K562 (cell line): ENCODE data around the gene MSH2. TPM values are rescaled to one million over a fixed set of nuclear protein-coding genes. Genes with fewer than 3 reads are reported as not detected.

Experiments
- ATAC-seq: fragments of 200-7000 bp; cut with Tn5 transposase; 3 replicates; pipeline ENCODE4 v1.9.1; 2020; ENCODE audit warnings: moderate library complexity
- BruUV-seq: library from RNA; stranded (reverse); fragments of 400-500 nt; replicated peaks from 2 replicates; lab custom pipeline; 2021; lab: Mats Ljungman, UMichigan
- CTCF ChIA-PET: fragments of 300-600 bp; formaldehyde crosslinking; extraction: SDS; loops from one replicate; lab custom pipeline; 2021; ENCODE audit warnings: low intra/inter-chr PET ratio; lab: Yijun Ruan, JAX
- POLR2A ChIA-PET: fragments of 300-600, 350-650 bp; sonication (Branson Sonifier 250); formaldehyde crosslinking; extraction: SDS; loops from one replicate; lab custom pipeline; 2021; ENCODE audit warnings: antibody characterized with exemption, inconsistent platforms; lab: Yijun Ruan, JAX
- DNase-seq, 4 experiments: peaks; one replicate each; pipeline versions ENCODE4 v3.0.0 to v3.0.0-alpha.2; 2011 to 2018; ENCODE audit warnings: low spot score in 3 of 4, mixed read lengths in 3 of 4; ENCODE audit errors: extremely low read depth in 1 of 4
- FAIRE-seq: peaks from 2 replicates; lab custom pipeline; 2011; peaks lifted over from hg19 to GRCh38; lab: Jason Lieb, UNC
- H2AFZ ChIP-seq: 2 replicates; pipeline ENCODE4 v1.6.0; 2011; ENCODE audit warnings: low read depth, low read length, control low read depth, inconsistent platforms
- H3K27ac ChIP-seq: fragments of 200-600 bp; 3 replicates; pipeline ENCODE4 v1.8.0; 2011; ENCODE audit warnings: low read depth, mild to moderate bottlenecking, control low read depth, inconsistent platforms, low read length, moderate library complexity, mixed read lengths; ENCODE audit errors: extremely low read depth
- H3K27me3 ChIP-seq, 2 experiments: fragments of 300-600 bp in 1 of 2; 2 replicates in 1 of 2; 3 replicates in 1 of 2; pipeline versions ENCODE4 v1.6.0 to v1.8.0; 2011; ENCODE audit warnings: inconsistent platforms in 2 of 2, low read length in 2 of 2, mild to moderate bottlenecking in 1 of 2, mixed read lengths in 1 of 2, moderate library complexity in 1 of 2; ENCODE audit not compliant: control insufficient read depth in 2 of 2, insufficient read depth in 2 of 2
- H3K36me3 ChIP-seq: fragments of 300-600 bp; 3 replicates; pipeline ENCODE4 v1.8.0; 2011; ENCODE audit warnings: mild to moderate bottlenecking, low read length, inconsistent platforms; ENCODE audit not compliant: control insufficient read depth, insufficient read depth
- H3K4me1 ChIP-seq, 2 experiments: fragments of 200-600 bp in 1 of 2; replicated peaks in 1 of 2; 2 replicates in 1 of 2; 3 replicates in 1 of 2; pipeline versions ENCODE4 v1.5.1 to v1.8.0; 2011; ENCODE audit warnings: inconsistent platforms in 2 of 2, low read length in 2 of 2, mild to moderate bottlenecking in 1 of 2, mixed read lengths in 1 of 2, moderate library complexity in 1 of 2; ENCODE audit not compliant: control insufficient read depth in 2 of 2, insufficient read depth in 2 of 2
- H3K4me2 ChIP-seq: 2 replicates; pipeline ENCODE4 v1.6.1; 2011; ENCODE audit warnings: low read length, control low read depth, inconsistent platforms, mixed read lengths; ENCODE audit not compliant: insufficient read depth
- H3K4me3 ChIP-seq: fragments of 200-600 bp; sonication (generic), shearing (Covaris generic); 2 replicates; pipeline ENCODE4 v1.5.1; 2016; ENCODE audit warnings: control low read depth, inconsistent platforms
- H3K79me2 ChIP-seq: fragments of 200-600 bp; 3 replicates; pipeline ENCODE4 v1.8.0; 2011; ENCODE audit warnings: low read length, inconsistent platforms; ENCODE audit not compliant: control insufficient read depth, insufficient read depth
- H3K9ac ChIP-seq, 2 experiments: 2 replicates each; pipeline versions ENCODE4 v1.6.0 to v1.6.1; 2011; ENCODE audit warnings: low read depth in 2 of 2, low read length in 2 of 2, control low read depth in 1 of 2, inconsistent platforms in 1 of 2, mild to moderate bottlenecking in 1 of 2, mixed read lengths in 1 of 2; ENCODE audit not compliant: insufficient read depth in 1 of 2
- H3K9me1 ChIP-seq: one replicate; pipeline ENCODE4 v1.6.0; 2011; ENCODE audit warnings: inconsistent platforms, mild to moderate bottlenecking, low read length, moderate library complexity; ENCODE audit not compliant: control insufficient read depth, insufficient read depth
- H3K9me3 ChIP-seq: replicated peaks from 2 replicates; pipeline ENCODE4 v1.5.1; 2011; ENCODE audit warnings: low read depth, low read length, inconsistent platforms; ENCODE audit not compliant: control insufficient read depth, insufficient read depth
- H4K20me1 ChIP-seq: replicated peaks from 2 replicates; pipeline ENCODE4 v1.6.1; 2011; ENCODE audit warnings: low read length, inconsistent platforms, mixed read lengths; ENCODE audit not compliant: control insufficient read depth, insufficient read depth
- HDAC6 ChIP-seq: IDR thresholded peaks from 2 replicates; pipeline ENCODE4 v1.6.1; 2012; ENCODE audit warnings: low read depth, mild to moderate bottlenecking, control low read depth, inconsistent platforms, low read length, moderate library complexity
- MAFK ChIP-seq: IDR thresholded peaks from 2 replicates; pipeline ENCODE4 v1.6.1; 2011; ENCODE audit warnings: low read length, improper control_type of control experiment
- POLR3G ChIP-seq: IDR thresholded peaks from 2 replicates; pipeline ENCODE4 v1.6.1; 2011; ENCODE audit not compliant: insufficient read length, insufficient replicate concordance; ENCODE audit errors: extremely low read depth
- RFX7 ChIP-seq: fragments of 250-450 bp; sonication (Bioruptor Pico); IDR thresholded peaks from 2 replicates; pipeline ENCODE4 v1.5.1; 2021; ENCODE audit warnings: mild to moderate bottlenecking
- TCF7L2 ChIP-seq: fragments of 150-350 bp; IDR thresholded peaks from 2 replicates; pipeline ENCODE4 v1.6.1; 2016; ENCODE audit warnings: low read depth, mild to moderate bottlenecking, low read length, moderate library complexity
- ZNF175 ChIP-seq: fragments of 200-800 bp; sonication (Bioruptor generic); IDR thresholded peaks from 2 replicates; pipeline ENCODE4 v1.6.1; 2016; ENCODE audit warnings: low read depth, mild to moderate bottlenecking, missing genetic modification characterization, missing compliant biosample characterization
- ZNF23 ChIP-seq: fragments of 250-450 bp; sonication (Bioruptor Pico); IDR thresholded peaks from 2 replicates; pipeline ENCODE4 v1.4.0; 2020; ENCODE audit warnings: mild to moderate bottlenecking
- ZSCAN29 ChIP-seq: fragments of 450-650 bp; IDR thresholded peaks from 2 replicates; pipeline ENCODE4 v1.6.1; 2017
- WGBS: fragments of 100-300 bp; shearing (Covaris generic); methylation state at CpG from one replicate; pipeline ENCODE4 v1.1.6; 2016; ENCODE audit warnings: low coverage, mixed read lengths; ENCODE audit not compliant: insufficient coverage; ENCODE audit errors: missing lambda C conversion rate; 5-methylcytosine and 5-hydroxymethylcytosine counted together
- in situ Hi-C: fragments of 300-500 bp; cut with MboI; formaldehyde crosslinking; loops from 4 replicates; pipeline ENCODE4 v1.15.0; 2018; ENCODE audit warnings: inconsistent platforms, mixed read lengths
- intact Hi-C: fragments of 100-400 bp; cut with micrococcal nuclease; formaldehyde crosslinking; loops from 2 replicates; pipeline ENCODE4 v1.14.2; 2022
- polyA plus RNA-seq, 8 experiments: library from polyadenylated mRNA; depleted of rRNA in 4 of 8; stranded (reverse) in 5 of 8; unstranded in 3 of 8; fragments of >200 nt; fragmentation: Nextera tagmentation in 2 of 8; fragmentation: Illumina TruSeq in 1 of 8; extraction: Ambion mirVana in 2 of 8; extraction: Trizol in 1 of 8; gene quantifications; 2 replicates each; pipeline versions ENCODE4 v1.2.1 to v1.2.3, GENCODE V29; 2011 to 2014; ENCODE audit warnings: inconsistent platforms in 1 of 8, missing spikeins in 1 of 8
- total RNA-seq, 7 experiments: library from RNA; depleted of rRNA in 6 of 7; stranded (reverse); fragments of >200 nt in 6 of 7; fragmentation: Illumina TruSeq in 2 of 7; extraction: Trizol in 2 of 7; gene quantifications; 2 replicates each; pipeline versions ENCODE4 v1.2.1 to v1.2.3, GENCODE V29; 2011 to 2021; ENCODE audit warnings: low replicate concordance in 1 of 7
- TF ChIP-seq, protein P1 (sequence below): fragments of 200-600 bp; sonication (generic); IDR thresholded peaks from one replicate; pipeline ENCODE4 v1.6.1; 2012; ENCODE audit warnings: mild to moderate bottlenecking, low read depth, low read length, inconsistent platforms
- TF ChIP-seq, protein P2 (sequence below): fragments of 250-450 bp; sonication (Bioruptor Pico); IDR thresholded peaks from 2 replicates; pipeline ENCODE4 v1.4.0; 2020

MSH2 gene
- total and polyA plus RNA-seq, 9 of the 15 experiments (the other 6 are each of a cell fraction or from before 2014, with no cell fraction given): 51.8 to 139 (median 113) TPM

DNA sequence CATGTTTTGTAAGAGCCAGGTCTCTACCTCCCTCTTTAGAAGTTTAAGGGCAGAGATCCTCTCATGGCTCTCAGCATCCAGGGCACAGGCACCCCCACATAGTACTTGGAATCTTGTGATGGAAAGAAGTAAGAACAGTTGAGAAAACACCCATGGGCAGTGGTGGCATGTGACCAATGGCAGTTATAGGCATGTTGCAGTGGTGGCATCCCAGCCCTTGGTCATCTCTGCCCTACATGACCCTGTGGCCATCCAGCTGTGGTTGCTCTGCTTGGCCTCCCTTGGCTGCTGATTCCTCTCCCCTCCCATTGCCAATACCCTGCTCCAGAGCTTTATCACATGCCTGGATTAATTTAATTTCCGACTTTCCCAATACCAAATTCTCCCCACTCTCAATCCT, 13.3 kb upstream of the MSH2 start:
- FAIRE-seq: no peak
- Histone ChIP-seq H4K20me1 (no peaks in the 10 kb centered on the region), H2AFZ (no peak overlapping the region), H3K9me3 (no peaks in the 10 kb centered on the region), H3K27ac (no peak overlapping the region)
- CTCF ChIA-PET: interaction anchor here (2.9 kb wide), 1 partner anchor 54 kb away, joined by 44 read pairs; no protein-coding TSS in a partner anchor
- TF ChIP-seq ZSCAN29 (no peak), HDAC6 (no peak), ZNF23 (CRISPR knock-in tag) (no peak), TCF7L2 (no peak), MAFK (no peak), POLR3G (no peak), RFX7 (CRISPR knock-in tag) (no peak), ZNF175 (CRISPR knock-in tag) (no peak)
- TF ChIP-seq, protein P1, sequence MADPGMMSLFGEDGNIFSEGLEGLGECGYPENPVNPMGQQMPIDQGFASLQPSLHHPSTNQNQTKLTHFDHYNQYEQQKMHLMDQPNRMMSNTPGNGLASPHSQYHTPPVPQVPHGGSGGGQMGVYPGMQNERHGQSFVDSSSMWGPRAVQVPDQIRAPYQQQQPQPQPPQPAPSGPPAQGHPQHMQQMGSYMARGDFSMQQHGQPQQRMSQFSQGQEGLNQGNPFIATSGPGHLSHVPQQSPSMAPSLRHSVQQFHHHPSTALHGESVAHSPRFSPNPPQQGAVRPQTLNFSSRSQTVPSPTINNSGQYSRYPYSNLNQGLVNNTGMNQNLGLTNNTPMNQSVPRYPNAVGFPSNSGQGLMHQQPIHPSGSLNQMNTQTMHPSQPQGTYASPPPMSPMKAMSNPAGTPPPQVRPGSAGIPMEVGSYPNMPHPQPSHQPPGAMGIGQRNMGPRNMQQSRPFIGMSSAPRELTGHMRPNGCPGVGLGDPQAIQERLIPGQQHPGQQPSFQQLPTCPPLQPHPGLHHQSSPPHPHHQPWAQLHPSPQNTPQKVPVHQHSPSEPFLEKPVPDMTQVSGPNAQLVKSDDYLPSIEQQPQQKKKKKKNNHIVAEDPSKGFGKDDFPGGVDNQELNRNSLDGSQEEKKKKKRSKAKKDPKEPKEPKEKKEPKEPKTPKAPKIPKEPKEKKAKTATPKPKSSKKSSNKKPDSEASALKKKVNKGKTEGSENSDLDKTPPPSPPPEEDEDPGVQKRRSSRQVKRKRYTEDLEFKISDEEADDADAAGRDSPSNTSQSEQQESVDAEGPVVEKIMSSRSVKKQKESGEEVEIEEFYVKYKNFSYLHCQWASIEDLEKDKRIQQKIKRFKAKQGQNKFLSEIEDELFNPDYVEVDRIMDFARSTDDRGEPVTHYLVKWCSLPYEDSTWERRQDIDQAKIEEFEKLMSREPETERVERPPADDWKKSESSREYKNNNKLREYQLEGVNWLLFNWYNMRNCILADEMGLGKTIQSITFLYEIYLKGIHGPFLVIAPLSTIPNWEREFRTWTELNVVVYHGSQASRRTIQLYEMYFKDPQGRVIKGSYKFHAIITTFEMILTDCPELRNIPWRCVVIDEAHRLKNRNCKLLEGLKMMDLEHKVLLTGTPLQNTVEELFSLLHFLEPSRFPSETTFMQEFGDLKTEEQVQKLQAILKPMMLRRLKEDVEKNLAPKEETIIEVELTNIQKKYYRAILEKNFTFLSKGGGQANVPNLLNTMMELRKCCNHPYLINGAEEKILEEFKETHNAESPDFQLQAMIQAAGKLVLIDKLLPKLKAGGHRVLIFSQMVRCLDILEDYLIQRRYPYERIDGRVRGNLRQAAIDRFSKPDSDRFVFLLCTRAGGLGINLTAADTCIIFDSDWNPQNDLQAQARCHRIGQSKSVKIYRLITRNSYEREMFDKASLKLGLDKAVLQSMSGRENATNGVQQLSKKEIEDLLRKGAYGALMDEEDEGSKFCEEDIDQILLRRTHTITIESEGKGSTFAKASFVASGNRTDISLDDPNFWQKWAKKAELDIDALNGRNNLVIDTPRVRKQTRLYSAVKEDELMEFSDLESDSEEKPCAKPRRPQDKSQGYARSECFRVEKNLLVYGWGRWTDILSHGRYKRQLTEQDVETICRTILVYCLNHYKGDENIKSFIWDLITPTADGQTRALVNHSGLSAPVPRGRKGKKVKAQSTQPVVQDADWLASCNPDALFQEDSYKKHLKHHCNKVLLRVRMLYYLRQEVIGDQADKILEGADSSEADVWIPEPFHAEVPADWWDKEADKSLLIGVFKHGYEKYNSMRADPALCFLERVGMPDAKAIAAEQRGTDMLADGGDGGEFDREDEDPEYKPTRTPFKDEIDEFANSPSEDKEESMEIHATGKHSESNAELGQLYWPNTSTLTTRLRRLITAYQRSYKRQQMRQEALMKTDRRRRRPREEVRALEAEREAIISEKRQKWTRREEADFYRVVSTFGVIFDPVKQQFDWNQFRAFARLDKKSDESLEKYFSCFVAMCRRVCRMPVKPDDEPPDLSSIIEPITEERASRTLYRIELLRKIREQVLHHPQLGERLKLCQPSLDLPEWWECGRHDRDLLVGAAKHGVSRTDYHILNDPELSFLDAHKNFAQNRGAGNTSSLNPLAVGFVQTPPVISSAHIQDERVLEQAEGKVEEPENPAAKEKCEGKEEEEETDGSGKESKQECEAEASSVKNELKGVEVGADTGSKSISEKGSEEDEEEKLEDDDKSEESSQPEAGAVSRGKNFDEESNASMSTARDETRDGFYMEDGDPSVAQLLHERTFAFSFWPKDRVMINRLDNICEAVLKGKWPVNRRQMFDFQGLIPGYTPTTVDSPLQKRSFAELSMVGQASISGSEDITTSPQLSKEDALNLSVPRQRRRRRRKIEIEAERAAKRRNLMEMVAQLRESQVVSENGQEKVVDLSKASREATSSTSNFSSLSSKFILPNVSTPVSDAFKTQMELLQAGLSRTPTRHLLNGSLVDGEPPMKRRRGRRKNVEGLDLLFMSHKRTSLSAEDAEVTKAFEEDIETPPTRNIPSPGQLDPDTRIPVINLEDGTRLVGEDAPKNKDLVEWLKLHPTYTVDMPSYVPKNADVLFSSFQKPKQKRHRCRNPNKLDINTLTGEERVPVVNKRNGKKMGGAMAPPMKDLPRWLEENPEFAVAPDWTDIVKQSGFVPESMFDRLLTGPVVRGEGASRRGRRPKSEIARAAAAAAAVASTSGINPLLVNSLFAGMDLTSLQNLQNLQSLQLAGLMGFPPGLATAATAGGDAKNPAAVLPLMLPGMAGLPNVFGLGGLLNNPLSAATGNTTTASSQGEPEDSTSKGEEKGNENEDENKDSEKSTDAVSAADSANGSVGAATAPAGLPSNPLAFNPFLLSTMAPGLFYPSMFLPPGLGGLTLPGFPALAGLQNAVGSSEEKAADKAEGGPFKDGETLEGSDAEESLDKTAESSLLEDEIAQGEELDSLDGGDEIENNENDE: no peak
- TF ChIP-seq, protein P2, sequence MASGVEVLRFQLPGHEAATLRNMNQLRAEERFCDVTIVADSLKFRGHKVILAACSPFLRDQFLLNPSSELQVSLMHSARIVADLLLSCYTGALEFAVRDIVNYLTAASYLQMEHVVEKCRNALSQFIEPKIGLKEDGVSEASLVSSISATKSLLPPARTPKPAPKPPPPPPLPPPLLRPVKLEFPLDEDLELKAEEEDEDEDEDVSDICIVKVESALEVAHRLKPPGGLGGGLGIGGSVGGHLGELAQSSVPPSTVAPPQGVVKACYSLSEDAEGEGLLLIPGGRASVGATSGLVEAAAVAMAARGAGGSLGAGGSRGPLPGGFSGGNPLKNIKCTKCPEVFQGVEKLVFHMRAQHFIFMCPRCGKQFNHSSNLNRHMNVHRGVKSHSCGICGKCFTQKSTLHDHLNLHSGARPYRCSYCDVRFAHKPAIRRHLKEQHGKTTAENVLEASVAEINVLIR (CRISPR knock-in tag): no peak
- TF ChIP-seq, all 486 proteins: peak for 0
- Histone ChIP-seq H3K27me3 (no peaks in the 10 kb centered on the region), H3K36me3 (peaks cover 12% of the 10 kb centered on the region; the same call in 1 of the 3 replicates), H3K4me2 (no peak overlapping the region), H3K4me1 (peaks cover 0 to 11% of the 10 kb centered on the region in 2 experiments; a peak in 3 of 5 replicates), H3K4me3 (no peak overlapping the region), H3K9ac (peak overlapping the region in 1 of 2 experiments; percentile 80; a peak in 1 of 4 replicates), H3K79me2 (no peaks in the 10 kb centered on the region), H3K9me1 (no peaks in the 10 kb centered on the region)
- DNase-seq (no peak), ATAC-seq (no peak)
- WGBS: 50% methylated on average over 1 of the region's 1 CpG
- no TSS peak for BruUV-seq
- intact Hi-C loops (no loop called here), in situ Hi-C loops (loop anchor here (5.0 kb wide), 1 partner anchor 52 kb away; no protein-coding TSS in a partner anchor)
- POLR2A ChIA-PET: interaction anchor here (0.6 kb wide), 1 partner anchor 32 kb away, joined by 3 read pairs; no protein-coding TSS in a partner anchor
